ENCODE results near the gene RTL1.

Gene RTL1

DNA sequence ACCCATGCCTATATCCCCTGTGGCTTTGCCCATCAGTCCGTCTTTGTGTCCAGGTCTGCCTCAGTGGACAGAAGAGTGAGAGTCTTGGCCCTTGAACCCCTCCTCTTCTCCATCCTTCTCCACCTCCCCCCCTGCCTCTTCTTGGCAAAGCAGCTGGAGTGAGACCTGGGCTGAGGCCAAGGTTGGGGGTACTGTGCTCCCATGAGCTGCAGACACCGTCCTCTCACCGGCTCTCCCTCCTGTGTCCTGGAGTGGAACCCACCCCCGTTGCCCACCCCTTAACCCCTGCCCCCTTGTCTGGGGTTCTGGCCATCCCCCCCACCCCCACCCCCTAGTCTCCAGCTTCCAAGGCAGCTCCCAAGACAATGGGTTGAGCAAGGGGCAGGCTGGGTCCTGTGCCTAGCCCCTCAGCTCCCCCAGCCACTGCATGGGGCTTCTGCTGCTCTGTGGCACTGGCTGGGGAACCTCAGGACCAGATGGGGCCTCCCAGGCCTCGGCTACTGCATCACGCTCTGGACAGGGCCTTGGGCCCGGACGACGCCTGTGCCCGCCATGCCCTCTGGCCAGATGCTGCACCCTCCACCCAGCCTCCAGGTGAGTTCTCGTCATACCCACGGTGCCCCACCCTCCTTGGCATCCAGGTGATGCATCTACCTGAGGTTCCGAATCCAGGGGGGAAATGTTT, 35.7 kb downstream of the RTL1 start:
- no peak for DNase-seq (ENCODE audit: low read depth in 4 of 4, low spot score in 1 of 4)

DNA sequence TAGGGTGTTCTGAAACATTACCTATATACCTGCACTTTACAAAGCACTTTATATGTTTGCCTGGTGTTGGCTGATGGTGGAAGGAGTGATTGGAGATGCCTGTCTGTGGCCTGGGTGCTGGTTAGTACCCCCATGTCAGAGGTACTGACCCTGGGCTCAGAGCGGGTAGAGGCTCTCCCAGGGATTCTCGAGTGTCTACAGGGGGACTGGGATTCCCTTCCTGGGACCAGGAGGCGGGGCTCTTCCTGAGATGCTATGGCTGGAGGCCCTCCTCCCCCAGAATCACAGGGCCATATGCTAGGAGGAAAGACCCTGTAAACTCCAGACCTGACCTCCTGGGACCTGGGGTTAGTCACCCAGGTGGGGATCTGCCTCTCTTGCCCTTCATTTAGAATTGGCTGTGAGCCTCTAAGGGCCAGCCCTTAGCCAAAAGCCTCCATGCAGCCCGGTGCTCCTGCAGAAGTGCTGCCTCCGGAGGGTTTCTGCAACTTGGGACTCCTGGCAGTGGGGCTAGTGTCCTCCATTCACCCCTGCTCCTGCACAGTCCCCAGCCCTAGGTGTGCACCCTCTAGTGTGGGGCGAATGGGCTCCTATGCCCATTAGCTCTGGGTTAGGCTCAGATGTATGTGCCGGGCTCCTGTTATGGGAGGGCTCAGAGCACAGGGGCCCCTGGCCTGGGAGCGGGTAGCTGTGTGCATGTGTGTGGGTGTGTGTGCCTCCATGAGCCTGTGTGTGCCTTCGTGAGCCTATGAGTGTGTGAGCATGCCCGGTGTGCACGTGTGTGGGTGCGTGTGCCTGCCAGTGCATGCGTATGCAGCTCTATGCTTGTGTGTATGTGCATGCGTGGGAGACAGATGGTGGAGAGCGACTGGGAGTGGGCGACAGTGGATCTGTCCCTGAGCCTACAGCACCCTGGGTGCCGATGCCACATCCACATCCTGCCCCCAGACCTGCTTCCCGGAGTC, 36.6 kb downstream of the RTL1 start:
- DNase-seq (ENCODE audit: low read depth in 4 of 4, low spot score in 1 of 4): no peak

DNA sequence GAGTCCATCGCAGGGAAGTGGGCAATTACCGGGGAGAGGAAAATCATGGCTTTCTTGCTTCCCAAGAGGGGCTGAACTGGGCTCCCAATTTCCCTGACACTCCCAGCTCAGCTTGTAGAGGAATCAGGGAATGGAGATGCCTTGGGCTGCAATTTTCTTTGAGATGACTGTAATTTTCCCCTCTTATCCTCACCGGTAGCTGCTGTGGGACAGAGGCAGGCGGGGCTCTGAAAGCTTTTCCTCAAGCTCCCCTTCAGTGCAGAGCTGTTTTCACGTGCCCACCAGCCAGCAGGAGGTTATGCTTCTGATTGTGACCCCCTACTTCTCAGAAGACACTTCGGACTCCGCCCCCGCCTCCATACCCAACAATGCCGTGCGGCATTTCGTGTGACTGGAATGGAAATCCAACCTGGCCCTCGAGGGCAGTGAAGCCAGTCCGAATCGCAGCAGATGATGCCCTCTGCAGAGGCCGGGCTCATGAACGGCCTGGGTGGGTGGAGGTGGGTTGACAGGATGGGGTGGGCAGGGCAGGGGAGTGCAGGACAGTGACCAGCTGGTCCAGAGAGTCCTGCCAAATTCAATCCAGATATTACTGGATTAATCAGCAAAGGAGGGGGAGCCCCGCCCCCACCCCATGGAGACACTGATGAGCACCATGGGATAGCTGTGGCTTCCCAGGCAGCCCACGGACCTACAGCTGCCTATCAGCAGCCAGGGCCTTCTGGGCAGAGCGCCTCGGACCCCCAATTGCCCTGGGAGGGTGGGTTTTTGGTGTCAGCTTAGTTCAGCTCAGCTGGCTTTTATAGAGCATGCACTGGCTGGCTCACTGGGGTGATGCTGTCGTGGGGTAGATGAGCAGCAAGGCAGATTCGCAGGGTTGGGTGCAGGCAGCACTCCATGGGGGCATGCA, 37.6 kb downstream of the RTL1 start:
- no peak for DNase-seq (ENCODE audit: low read depth in 4 of 4, low spot score in 1 of 4)

DNA sequence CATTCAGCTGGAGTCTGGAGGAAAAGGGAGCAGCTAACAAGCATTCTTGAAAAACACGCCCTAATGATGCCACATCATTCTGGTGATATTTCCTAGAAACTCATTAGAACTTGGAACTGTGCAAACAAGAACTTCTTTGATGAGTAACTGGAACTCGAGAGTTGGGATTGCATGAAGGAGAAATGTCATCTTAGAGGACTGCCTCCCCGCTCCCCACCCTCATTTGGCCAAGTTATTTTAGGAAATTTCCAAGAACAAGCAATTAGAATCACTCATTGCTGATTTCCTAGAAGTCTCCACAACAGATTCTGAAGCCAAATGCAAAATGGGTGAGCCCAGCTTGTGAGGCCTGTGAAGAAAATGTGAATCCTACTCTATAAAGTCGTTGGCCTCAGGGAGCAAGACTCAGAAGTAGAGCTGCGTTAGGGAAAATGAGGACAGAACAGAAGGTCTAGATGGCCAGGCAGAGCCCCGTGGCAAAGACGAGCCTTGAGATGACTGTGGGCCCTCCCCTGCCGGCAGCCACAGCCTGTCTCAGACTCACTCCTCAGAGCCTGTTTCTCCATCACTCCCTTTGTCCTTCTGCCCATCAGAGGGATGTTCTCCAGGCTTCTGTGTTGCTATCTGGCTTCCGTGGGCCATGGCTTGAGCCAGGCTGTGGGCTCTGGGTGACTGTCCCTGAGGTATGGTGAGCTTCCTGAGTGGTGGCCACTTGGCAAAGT, 38.4 kb downstream of the RTL1 start:
- DNase-seq (ENCODE audit: low read depth in 4 of 4, low spot score in 1 of 4): no peak

DNA sequence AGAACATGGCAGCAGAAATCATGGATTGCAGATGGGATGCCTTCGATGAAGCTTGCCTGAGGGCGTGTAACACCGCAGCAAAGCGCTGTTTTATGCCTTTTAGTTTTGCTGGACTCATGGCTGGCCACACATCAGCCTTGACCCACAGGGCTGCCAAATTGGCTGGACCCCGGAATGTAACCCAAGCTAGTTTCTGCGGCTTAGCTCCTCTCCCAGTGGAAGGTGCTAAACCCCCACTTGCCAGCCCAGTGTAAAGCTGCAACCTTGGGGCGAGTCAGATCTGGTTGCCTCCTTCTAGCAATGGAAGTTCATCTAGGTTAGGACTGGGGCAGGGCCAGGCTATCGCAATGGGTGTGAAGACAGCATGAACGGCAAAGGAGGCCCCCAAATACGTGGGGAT, 39.3 kb downstream of the RTL1 start:
- DNase-seq (ENCODE audit: low read depth in 4 of 4, low spot score in 1 of 4): no peak

DNA sequence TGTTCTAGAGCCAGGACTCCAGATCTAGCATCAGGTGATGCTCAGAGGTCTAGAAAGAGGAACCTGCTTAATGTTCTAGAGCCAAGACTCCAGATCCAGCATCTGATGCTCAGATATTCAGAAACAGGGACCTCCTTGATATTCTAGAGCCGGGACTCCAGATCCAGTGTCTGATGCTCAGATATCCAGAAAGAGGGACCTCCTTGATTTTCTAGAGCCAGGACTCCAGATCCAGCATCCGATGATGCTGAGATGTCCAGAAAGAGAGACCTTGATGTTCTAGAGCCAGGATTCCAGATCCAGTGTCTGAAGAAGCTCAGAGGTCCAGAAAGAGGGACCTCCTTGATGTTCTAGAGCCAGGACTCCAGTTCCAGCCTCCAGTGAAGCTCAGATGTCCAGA, 40.7 kb downstream of the RTL1 start:
- DNase-seq (ENCODE audit: low read depth in 4 of 4, low spot score in 1 of 4): no peak

DNA sequence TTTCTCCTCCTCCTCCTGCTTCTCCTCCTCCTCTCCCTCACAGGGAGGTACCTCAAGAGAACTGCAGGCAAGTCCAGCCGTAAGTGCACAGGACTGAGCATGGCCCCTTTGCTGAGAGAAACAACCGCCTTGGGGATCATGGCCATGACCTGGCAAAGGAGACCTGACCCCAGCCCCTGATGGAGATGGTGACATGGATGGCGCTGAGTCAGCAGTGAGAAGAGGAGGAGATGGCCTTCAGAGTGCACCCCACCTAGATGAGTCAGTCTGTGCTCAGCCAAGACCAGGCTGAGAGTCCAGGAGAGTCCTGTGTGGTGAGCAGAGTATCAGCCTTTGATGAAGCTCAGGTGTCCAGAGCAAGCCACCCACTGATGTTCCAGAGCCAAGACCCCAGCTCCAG, 41.2 kb downstream of the RTL1 start:
- DNase-seq (ENCODE audit: low read depth in 4 of 4, low spot score in 1 of 4): no peak

DNA sequence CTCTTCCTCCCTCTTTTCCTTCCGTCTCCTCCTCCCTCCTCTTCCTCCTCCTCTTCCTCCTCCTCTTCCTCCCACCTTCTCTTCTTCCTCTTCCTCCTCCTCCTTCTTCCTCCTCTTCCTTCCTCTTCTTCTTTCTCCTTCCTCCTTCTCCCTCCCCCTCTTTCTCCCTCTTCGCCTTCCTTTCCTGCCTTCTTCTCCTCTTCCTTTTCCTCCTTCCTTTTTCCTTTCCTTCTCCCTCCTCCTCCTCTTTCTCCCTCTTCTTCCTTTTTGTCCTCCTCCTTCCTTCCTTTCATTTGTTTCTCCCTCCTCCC, 41.6 kb downstream of the RTL1 start:
- no peak for DNase-seq (ENCODE audit: low read depth in 4 of 4, low spot score in 1 of 4)

DNA sequence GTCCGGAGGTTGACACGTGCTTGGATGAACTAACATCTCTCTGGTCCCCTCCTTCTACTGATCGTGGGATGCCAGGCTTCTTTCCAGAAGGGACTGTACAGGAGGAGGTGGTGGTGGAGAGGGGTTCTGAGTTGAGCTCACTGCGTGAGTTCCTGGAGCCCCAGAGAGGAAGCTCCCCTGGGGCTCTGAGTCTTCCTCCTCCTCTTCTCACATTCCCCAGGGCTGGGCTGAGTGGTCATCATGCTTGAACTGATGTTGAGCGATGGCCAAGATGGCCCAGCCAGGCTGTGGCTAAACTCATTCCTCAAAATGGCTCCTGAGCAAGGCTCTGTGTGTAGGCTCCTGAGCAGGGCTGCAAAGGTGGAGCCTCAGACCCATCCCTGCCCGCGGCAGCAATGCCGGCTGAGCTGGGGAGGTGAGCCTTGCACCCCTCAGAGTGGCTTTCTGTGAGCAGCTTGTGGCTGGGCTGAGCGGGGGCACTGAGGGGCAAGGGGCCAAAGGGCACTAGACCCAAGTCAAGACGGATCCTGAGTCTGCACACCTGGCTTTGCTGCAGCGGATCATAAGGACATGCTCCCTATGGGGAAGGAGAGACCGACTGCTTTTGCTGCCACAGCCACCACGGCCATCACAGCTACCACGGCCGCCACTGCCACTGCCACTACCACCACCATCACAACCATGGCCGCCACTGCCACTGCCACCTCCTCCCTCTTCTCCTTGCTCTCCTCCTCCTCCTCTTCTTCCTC, 42.2 kb downstream of the RTL1 start:
- no peak for DNase-seq (ENCODE audit: low read depth in 4 of 4, low spot score in 1 of 4)

DNA sequence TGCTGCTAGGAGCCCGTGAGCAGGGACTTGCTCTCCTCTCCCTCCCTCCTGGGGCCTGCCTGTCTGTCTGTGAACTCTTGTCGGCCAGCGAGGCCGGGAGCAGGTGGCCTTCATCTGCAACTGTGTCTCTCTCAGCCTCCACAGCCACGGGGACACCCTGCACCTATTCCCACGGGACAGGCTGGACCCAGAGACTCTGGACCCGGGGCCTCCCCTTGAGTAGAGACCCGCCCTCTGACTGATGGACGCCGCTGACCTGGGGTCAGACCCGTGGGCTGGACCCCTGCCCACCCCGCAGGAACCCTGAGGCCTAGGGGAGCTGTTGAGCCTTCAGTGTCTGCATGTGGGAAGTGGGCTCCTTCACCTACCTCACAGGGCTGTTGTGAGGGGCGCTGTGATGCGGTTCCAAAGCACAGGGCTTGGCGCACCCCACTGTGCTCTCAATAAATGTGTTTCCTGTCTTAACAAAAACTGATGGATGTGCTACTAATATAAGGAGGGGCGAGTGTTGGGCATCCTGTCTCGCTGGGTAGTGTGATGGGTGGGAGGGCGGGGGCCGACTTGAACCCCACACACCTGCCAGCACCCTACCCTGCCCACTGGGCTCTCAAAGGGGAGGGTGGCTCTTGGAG, 42.9 kb downstream of the RTL1 start:
- no peak for DNase-seq (ENCODE audit: low read depth in 4 of 4, low spot score in 1 of 4)

DNA sequence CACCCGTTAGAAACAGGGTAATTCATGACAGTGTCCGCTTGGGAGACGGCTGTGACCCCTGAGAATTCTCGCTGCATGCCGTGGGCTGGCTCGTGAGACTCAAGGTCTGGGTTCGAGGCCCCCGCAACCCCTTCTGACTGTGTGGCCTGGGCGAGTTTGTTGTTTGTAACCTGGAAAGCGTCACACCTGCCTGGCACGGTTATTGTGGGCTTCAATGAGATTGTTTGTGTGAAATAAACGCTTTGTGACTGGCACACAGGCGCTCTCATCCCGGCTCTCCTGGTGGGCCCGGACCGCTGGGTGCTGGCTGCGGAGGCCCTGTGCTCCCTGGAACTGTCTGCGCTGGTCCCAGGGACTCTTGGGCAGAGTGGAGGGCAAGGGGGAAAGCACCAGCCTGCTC, 43.7 kb downstream of the RTL1 start:
- DNase-seq (ENCODE audit: low read depth in 4 of 4, low spot score in 1 of 4): no peak

DNA sequence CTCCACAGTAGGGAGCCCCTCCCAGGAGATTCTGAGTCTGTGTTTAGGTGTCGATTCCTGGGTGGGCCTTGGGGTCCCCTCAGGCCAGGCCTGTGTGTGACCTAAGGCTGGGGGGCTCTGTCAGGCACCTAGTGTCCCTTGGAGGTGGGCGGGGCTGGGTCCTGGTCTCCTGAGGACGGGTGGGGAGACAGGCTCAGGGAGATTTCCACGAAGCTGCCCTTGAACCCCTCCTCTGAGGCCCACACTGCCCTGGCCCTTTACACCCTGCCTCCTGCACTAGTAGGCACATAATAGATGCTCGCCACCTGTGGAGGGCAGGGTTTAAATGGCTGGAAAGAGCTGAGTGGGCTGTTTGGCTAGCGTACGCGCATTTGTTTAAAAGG, 44.7 kb downstream of the RTL1 start:
- no peak for DNase-seq (ENCODE audit: low read depth in 4 of 4, low spot score in 1 of 4)

DNA sequence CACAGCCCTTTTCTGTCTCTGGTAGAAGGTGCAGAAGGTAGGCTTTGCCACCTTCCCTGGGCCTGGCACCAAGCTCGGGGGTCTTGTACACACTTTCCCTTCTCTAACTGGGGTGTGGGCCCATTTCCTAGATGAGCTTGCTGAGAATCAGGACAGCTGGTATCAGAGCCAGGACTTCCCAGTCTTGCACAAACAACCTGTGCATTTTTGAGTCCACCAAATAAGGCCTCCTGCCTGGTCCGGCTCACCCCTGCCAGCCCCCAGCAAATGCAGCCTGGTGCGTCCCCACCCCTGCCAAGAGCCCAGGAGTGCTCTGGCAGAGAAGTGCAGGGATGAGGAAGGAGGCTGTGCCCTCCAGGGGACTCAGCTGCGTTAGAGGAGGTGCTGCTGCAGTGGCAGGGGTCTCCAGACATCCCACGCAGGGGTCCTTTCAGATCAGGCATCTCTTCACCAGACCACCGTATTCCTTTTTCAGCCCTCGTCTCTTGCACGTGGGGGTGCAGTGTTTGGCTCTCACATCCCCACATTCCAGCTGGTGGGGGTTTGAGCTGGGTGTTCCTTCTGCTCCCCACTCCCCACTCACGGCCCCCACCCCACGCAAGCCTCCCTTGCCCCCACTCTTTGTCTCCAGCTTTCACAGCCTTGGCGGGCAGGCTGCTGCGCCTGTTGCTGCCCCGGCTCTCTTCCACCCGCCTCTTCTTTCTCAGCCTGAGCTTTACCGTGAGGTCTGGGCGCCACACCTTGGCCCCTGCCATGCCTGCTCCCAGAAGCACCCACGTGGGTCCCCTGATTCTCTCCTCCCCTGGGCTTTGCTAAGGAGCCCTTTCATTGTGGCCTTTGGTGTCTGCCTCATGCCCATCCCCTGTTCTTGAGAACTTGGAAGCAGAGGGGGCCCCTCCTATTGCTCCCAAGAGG, 45.3 kb downstream of the RTL1 start:
- no peak for DNase-seq (ENCODE audit: low read depth in 4 of 4, low spot score in 1 of 4)

DNA sequence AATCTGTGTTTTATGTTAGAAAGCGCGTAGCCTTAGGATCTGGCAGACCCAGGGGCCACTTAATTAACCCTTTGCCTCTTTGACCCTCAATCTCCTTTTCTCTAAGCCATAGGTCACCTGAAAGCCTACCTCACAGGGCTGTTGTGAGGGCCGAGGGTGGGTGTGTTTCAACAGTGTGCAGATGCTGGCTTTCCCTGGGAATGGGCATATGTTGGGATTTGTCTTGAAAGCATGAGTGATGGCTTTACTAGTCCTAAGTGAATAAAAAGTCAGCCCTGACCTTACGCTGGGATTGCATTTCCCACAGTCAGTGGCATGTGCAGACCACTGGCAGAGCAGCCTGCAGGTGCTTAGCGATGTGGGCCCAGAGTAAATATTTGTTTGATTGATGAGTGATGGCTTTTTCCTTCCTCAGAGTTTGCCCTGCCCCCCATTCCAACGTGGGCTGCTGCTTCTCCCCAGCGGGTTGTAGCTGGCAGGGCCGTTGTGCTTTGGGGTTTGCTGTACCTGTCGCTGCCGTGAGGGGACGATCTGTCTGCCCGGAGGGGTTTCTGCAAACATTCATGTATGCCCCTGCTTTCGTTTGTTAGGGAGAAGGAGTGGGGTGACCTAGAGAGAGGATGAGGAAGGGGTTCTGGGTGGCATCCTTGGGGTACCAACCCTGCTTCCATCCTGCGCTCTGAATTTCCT, 46.1 kb downstream of the RTL1 start:
- DNase-seq (ENCODE audit: low read depth in 4 of 4, low spot score in 1 of 4): no peak

DNA sequence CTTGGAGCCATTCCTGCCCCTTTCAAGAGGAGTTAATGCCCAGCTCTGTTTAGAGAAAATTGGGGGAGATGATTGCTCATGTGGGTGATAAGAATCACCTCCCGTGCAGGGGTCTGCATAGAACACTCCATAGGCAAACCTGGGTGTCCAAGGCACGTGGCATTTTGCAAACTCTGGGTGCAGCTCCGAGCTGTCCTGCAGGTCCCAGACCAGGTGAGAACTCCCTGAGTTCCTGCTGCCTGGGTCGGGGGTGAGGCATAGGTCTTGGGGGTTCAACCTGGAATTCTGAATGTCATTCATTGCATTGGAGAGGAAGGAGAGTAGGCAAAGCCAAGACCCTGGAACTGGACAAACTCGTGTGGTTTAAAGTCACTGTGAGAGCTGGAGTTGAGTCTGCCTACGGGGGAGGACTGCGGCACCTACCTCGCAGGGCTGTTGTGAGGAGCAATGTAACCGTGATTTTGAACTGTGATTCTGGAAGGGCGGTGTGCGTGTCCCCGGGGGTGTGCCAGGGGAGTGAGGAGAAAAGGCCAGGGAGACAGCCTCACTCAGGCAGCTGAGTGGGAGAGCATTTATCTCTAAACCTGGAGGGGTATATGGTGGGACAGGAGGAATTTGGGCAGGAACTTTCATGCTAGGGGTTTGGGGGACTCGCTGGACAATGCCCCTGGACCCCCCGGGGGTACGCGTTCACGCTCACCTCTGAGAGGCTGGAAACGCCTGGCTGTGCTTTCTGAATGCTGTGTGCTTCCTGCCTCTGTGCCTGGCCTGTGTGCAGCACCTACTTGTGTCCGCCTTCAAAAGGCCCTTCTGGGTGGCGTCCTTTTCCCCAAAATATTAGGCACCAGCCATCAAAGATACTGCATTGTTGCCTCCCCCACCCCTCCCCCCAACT, 47.2 kb downstream of the RTL1 start:
- no peak for DNase-seq (ENCODE audit: low read depth in 4 of 4, low spot score in 1 of 4)

DNA sequence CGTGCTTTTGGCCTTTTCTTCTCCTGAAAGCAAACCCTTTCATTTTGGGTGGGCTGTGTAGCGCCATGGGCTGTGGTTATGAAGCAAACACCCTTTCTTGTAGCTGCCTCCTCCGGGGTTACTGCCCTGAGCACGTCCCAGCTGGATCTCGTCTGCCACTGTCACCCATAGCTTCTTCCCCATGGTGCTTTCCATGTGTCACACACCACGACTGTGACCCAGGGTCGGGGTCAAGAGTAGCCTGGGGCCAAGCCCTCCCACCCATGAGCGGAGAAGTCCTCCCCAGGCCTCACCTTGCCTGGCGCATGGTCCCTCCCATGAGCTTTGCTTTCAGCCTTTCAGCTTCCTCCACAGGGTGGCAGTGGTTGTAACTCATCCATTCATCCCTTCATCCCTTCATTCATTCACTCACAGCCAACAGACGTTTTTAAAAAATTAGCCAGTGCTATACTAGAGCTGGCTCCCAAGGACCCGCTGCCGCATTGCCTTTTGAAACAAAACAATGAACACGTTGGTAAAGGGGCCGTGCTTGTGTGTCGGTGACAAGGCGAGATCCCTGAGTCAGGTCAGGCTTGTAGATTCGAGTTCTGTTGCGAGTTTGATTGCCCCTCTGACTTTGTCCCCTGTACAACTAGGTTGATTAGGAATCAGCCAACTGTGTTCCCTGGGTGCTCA, 48.1 kb downstream of the RTL1 start:
- DNase-seq (ENCODE audit: low read depth in 4 of 4, low spot score in 1 of 4): no peak

DNA sequence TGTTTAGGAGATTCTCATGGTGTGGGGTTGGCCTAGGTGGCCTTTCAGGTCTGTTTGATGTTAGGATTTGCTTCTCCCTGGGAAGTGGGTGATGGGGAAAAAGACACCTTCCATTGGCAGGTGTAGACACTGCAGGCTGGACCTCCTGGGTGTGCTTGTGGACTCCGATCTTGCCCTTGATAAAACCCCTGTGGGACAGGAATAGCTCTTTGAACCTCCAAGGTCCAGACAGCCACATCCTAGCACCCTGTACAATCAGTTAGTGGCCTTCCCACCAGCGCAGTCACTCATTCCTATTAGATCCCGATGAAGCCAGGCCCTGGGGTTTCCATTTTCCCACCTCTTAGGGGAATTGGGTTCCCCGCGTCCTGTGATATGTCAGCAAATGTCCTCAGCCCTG, 49.1 kb downstream of the RTL1 start:
- no peak for DNase-seq (ENCODE audit: low read depth in 4 of 4, low spot score in 1 of 4)

Measured in stimulated activated CD4-positive, alpha-beta T cell treated with anti-CD3 and anti-CD28 coated beads, Interleukin-1b, Interleukin-23, amount 100 ng/mL, for 24 hours (primary cell).